Activated CD4-positive, alpha-beta T cell treated with anti-CD3 and anti-CD28 coated beads, Interleukin-2, Interleukin-6, amounts not matched to agents 100 ng/mL and 50 ng/mL, durations not matched to agents 16 hours and 8 hours (primary cell): ENCODE results near the gene NDUFS2.
A peak's percentile ranks its signal among the peaks of the same experiment; 100 is the strongest.
"Not testable (repeated sequence)": the region's sequence is repeated elsewhere in the genome, so short reads cannot be mapped to it uniquely, and the experiment has no call there.

Experiments
- DNase-seq: peaks from one replicate; pipeline ENCODE4 v3.0.0-alpha.2; 2020

NDUFS2 gene

GRCh38 chr1:161222175-161223019 is 20.2 kb downstream of the NDUFS2 start:
- no peak for DNase-seq

GRCh38 chr1:161223805-161224694 is 21.9 kb downstream of the NDUFS2 start:
- DNase-seq, result no peak

- DNase-seq, result not testable (repeated sequence)
These were observed 22.5 kb downstream of the NDUFS2 start for GRCh38 chr1:161224695-161225087.

GRCh38 chr1:161225178-161225533 is 23.0 kb downstream of the NDUFS2 start:
- DNase-seq, result no peak

GRCh38 chr1:161225534-161226319 is 23.6 kb downstream of the NDUFS2 start, which contains the start of gene TOMM40L:
TOMM40L (plus strand) TSS chr1:161226060; CDS start chr1:161226490, 430 bp downstream.
- peak; percentile 95 for DNase-seq

GRCh38 chr1:161226320-161226711 is 24.1 kb downstream of the NDUFS2 start:
- DNase-seq, result peak; percentile 23

GRCh38 chr1:161226759-161227158 is 24.6 kb downstream of the NDUFS2 start:
- DNase-seq, result no peak

GRCh38 chr1:161227196-161227871 is 25.2 kb downstream of the NDUFS2 start:
- peak; percentile 91 for DNase-seq

GRCh38 chr1:161228032-161228431 is 25.9 kb downstream of the NDUFS2 start:
- no peak for DNase-seq

GRCh38 chr1:161229896-161230295 is 27.7 kb downstream of the NDUFS2 start:
- no peak for DNase-seq

- DNase-seq, result no peak
These were observed 28.6 kb downstream of the NDUFS2 start for GRCh38 chr1:161230762-161231161.

GRCh38 chr1:161233102-161233501 is 30.9 kb downstream of the NDUFS2 start:
- no peak for DNase-seq

GRCh38 chr1:161235957-161236775 is 34.0 kb downstream of the NDUFS2 start:
- no peak for DNase-seq

GRCh38 chr1:161238039-161238473 is 35.9 kb downstream of the NDUFS2 start, which contains the start of gene NR1I3:
NR1I3 (minus strand) TSS chr1:161238203; CDS start chr1:161236565, 1,638 bp downstream.
- no peak for DNase-seq

GRCh38 chr1:161241682-161242081 is 39.5 kb downstream of the NDUFS2 start:
- DNase-seq, result no peak

- no peak for DNase-seq
These were observed 40.1 kb downstream of the NDUFS2 start for GRCh38 chr1:161242313-161242712.

- DNase-seq, result no peak
These were observed 42.7 kb downstream of the NDUFS2 start for GRCh38 chr1:161244888-161245287.

- DNase-seq, result not testable (repeated sequence)
These were observed 47.9 kb downstream of the NDUFS2 start for GRCh38 chr1:161250100-161250499.

- DNase-seq, result no peak
These were observed 48.7 kb downstream of the NDUFS2 start for GRCh38 chr1:161250829-161251228.

- DNase-seq, result no peak
These were observed 49.4 kb downstream of the NDUFS2 start for GRCh38 chr1:161251579-161251978.

GRCh38 chr1:161255302-161255701 is 53.1 kb downstream of the NDUFS2 start:
- DNase-seq, result not testable (repeated sequence)
